HEK293 (cell line): ENCODE measurements around the gene CACNA2D3.

Experiments used
- CTCF ChIA-PET: fragments of 350-600 bp; formaldehyde crosslinking; extraction: SDS; loops from one replicate; lab custom pipeline; 2021; ENCODE audit warnings: antibody characterized with exemption; lab: Yijun Ruan, JAX
- POLR2A ChIA-PET: fragments of 300-600 bp; formaldehyde crosslinking; extraction: SDS; loops from one replicate; lab custom pipeline; 2020; ENCODE audit warnings: antibody characterized with exemption, inconsistent platforms; lab: Yijun Ruan, JAX
- H3K27ac ChIP-seq: fragments of 200-500 bp; sonication (Bioruptor generic); 2 replicates; pipeline ENCODE4 v1.5.1; 2014; ENCODE audit warnings: low read depth, low read length, control low read depth, inconsistent platforms; ENCODE audit errors: extremely low read depth
- H3K36me3 ChIP-seq, 2 experiments: fragments of 200-500 bp in 1 of 2; sonication (Bioruptor generic) in 1 of 2; 1 replicate in 1 of 2; 2 replicates in 1 of 2; pipeline ENCODE4 v1.5.1; 2014 to 2017; ENCODE audit warnings: inconsistent platforms in 2 of 2, low read length in 2 of 2; ENCODE audit not compliant: control insufficient read depth in 2 of 2, insufficient read depth in 1 of 2
- H3K4me1 ChIP-seq: fragments of 200-500 bp; sonication (Bioruptor generic); 2 replicates; pipeline ENCODE4 v1.5.1; 2014; ENCODE audit warnings: mild to moderate bottlenecking, low read length, inconsistent platforms; ENCODE audit not compliant: control insufficient read depth, insufficient read depth
- H3K4me3 ChIP-seq: 2 replicates; pipeline ENCODE4 v1.5.1; 2011; ENCODE audit warnings: low read depth, mild to moderate bottlenecking, control low read depth, low read length, moderate library complexity
- H3K9me3 ChIP-seq: fragments of 200-500 bp; sonication (Bioruptor generic); 2 replicates; pipeline ENCODE4 v1.5.1; 2014; ENCODE audit warnings: low read depth, low read length, inconsistent platforms; ENCODE audit not compliant: control insufficient read depth, insufficient read depth
- AEBP2 ChIP-seq: fragments of 450-650 bp; formaldehyde crosslinking; IDR thresholded peaks from 2 replicates; pipeline ENCODE4 v1.5.1; 2016; ENCODE audit warnings: missing biosample characterization, missing genetic modification characterization, borderline replicate concordance
- FEZF1 ChIP-seq: fragments of 450-650 bp; formaldehyde crosslinking; IDR thresholded peaks from 2 replicates; pipeline ENCODE4 v1.5.1; 2016; ENCODE audit warnings: missing biosample characterization, missing genetic modification characterization
- GLI4 ChIP-seq: fragments of 450-650 bp; formaldehyde crosslinking; IDR thresholded peaks from 2 replicates; pipeline ENCODE4 v1.5.1; 2016; ENCODE audit warnings: missing biosample characterization, missing genetic modification characterization
- HOXD13 ChIP-seq: sonication (generic); formaldehyde crosslinking; IDR thresholded peaks from 2 replicates; pipeline ENCODE4 v1.8.0; 2022; ENCODE audit warnings: missing genetic modification reagents, borderline replicate concordance
- KLF10 ChIP-seq: fragments of 450-650 bp; IDR thresholded peaks from 2 replicates; pipeline ENCODE4 v1.5.1; 2018; ENCODE audit warnings: missing biosample characterization, mild to moderate bottlenecking, missing genetic modification characterization
- KLF16 ChIP-seq: fragments of 450-650 bp; formaldehyde crosslinking; IDR thresholded peaks from 2 replicates; pipeline ENCODE4 v1.5.1; 2017; ENCODE audit warnings: missing biosample characterization, missing genetic modification characterization
- KLF8 ChIP-seq: fragments of 450-650 bp; formaldehyde crosslinking; IDR thresholded peaks from 2 replicates; pipeline ENCODE4 v1.5.1; 2016; ENCODE audit warnings: missing biosample characterization, missing genetic modification characterization
- PATZ1 ChIP-seq: fragments of 450-650 bp; formaldehyde crosslinking; IDR thresholded peaks from 2 replicates; pipeline ENCODE4 v1.5.1; 2016; ENCODE audit warnings: missing biosample characterization, missing genetic modification characterization
- PBX3 ChIP-seq: sonication (generic); formaldehyde crosslinking; IDR thresholded peaks from 2 replicates; pipeline ENCODE4 v1.8.1; 2022; ENCODE audit warnings: mild to moderate bottlenecking, moderate library complexity, missing genetic modification reagents
- PRDM4 ChIP-seq: fragments of 450-650 bp; formaldehyde crosslinking; IDR thresholded peaks from 2 replicates; pipeline ENCODE4 v1.5.1; 2017; ENCODE audit warnings: missing biosample characterization, missing genetic modification characterization
- PRDM6 ChIP-seq: fragments of 450-650 bp; formaldehyde crosslinking; IDR thresholded peaks from 2 replicates; pipeline ENCODE4 v1.5.1; 2017; ENCODE audit warnings: missing biosample characterization, missing genetic modification characterization
- WT1 ChIP-seq: fragments of 450-650 bp; formaldehyde crosslinking; IDR thresholded peaks from 2 replicates; pipeline ENCODE4 v1.5.1; 2016; ENCODE audit warnings: missing biosample characterization, missing genetic modification characterization
- ZBTB11 ChIP-seq: fragments of 450-650 bp; formaldehyde crosslinking; conservative IDR thresholded peaks from 2 replicates; pipeline ENCODE4 v1.5.1; 2016; ENCODE audit warnings: low read depth, missing biosample characterization, missing genetic modification characterization
- ZNF133 ChIP-seq: fragments of 450-650 bp; formaldehyde crosslinking; IDR thresholded peaks from 2 replicates; pipeline ENCODE4 v1.5.1; 2016; ENCODE audit warnings: missing biosample characterization, missing genetic modification characterization
- ZNF175 ChIP-seq: fragments of 450-650 bp; formaldehyde crosslinking; IDR thresholded peaks from 2 replicates; pipeline ENCODE4 v1.5.1; 2016; ENCODE audit warnings: missing biosample characterization, missing genetic modification characterization
- ZNF214 ChIP-seq: fragments of 450-650 bp; formaldehyde crosslinking; IDR thresholded peaks from 2 replicates; pipeline ENCODE4 v1.5.1; 2017; ENCODE audit warnings: missing biosample characterization, mild to moderate bottlenecking, missing genetic modification characterization, borderline replicate concordance
- ZNF26 ChIP-seq: fragments of 450-650 bp; formaldehyde crosslinking; IDR thresholded peaks from 2 replicates; pipeline ENCODE4 v1.5.1; 2016; ENCODE audit warnings: missing biosample characterization, missing genetic modification characterization
- ZNF292 ChIP-seq: fragments of 450-650 bp; formaldehyde crosslinking; IDR thresholded peaks from 2 replicates; pipeline ENCODE4 v1.5.1; 2016; ENCODE audit warnings: low read depth, missing biosample characterization, missing genetic modification characterization, borderline replicate concordance
- ZNF549 ChIP-seq: fragments of 450-650 bp; IDR thresholded peaks from 2 replicates; pipeline ENCODE4 v1.5.1; 2018; ENCODE audit warnings: missing biosample characterization, missing genetic modification characterization, mild to moderate bottlenecking, inconsistent platforms, moderate library complexity
- ZNF664 ChIP-seq: fragments of 450-650 bp; formaldehyde crosslinking; IDR thresholded peaks from 2 replicates; pipeline ENCODE4 v1.5.1; 2016; ENCODE audit warnings: missing biosample characterization, missing genetic modification characterization
- ZNF707 ChIP-seq: fragments of 450-650 bp; formaldehyde crosslinking; IDR thresholded peaks from 2 replicates; pipeline ENCODE4 v1.5.1; 2016; ENCODE audit warnings: missing biosample characterization, missing genetic modification characterization
- ZNF768 ChIP-seq: fragments of 450-650 bp; formaldehyde crosslinking; IDR thresholded peaks from 2 replicates; pipeline ENCODE4 v1.5.1; 2018; ENCODE audit warnings: missing biosample characterization, mild to moderate bottlenecking, missing genetic modification characterization
- ZXDB ChIP-seq: fragments of 450-650 bp; formaldehyde crosslinking; IDR thresholded peaks from 2 replicates; pipeline ENCODE4 v1.5.1; 2016; ENCODE audit warnings: missing biosample characterization, missing genetic modification characterization

The CACNA2D3 gene

GRCh38 chr3:54681706-54682105 is 559.4 kb downstream of the CACNA2D3 start:
- no peak for TF ChIP-seq ZBTB11
- no peak for TF ChIP-seq KLF16 (tag by site-specific recombination)
- TF ChIP-seq ZNF768 (tag by site-specific recombination), result no peak
- TF ChIP-seq PBX3 (CRISPR knock-in tag), result no peak
- no peak for TF ChIP-seq PRDM6 (tag by site-specific recombination)
- no peak for TF ChIP-seq WT1 (tag by site-specific recombination)
- TF ChIP-seq KLF10, result no peak
- TF ChIP-seq ZNF292 (tag by site-specific recombination), result no peak
- no peak for TF ChIP-seq ZNF133 (tag by site-specific recombination)
- no peak for TF ChIP-seq ZNF549 (tag by site-specific recombination)
- TF ChIP-seq HOXD13 (CRISPR knock-in tag), result no peak
- TF ChIP-seq ZNF175 (tag by site-specific recombination), result no peak
- TF ChIP-seq ZNF214 (tag by site-specific recombination), result no peak
- TF ChIP-seq GLI4 (tag by site-specific recombination), result no peak
- TF ChIP-seq ZNF707 (tag by site-specific recombination), result no peak
- no peak for TF ChIP-seq FEZF1 (tag by site-specific recombination)
- no peak for TF ChIP-seq ZNF26 (tag by site-specific recombination)
- Histone ChIP-seq H3K36me3 (no peaks in the 10 kb centered on the region), H3K9me3 (no peaks in the 10 kb centered on the region), H3K4me1 (no peaks in the 10 kb centered on the region), H3K27ac (no peak overlapping the region), H3K4me3 (no peak overlapping the region)
- CTCF ChIA-PET, result no interaction called here
- POLR2A ChIA-PET, result no interaction called here

- CTCF ChIA-PET, result no interaction called here
- Histone ChIP-seq H3K4me1 (no peaks in the 10 kb centered on the region), H3K4me3 (no peak overlapping the region), H3K9me3 (no peaks in the 10 kb centered on the region), H3K36me3 (no peaks in the 10 kb centered on the region), H3K27ac (no peak overlapping the region)
- POLR2A ChIA-PET, result no interaction called here
- TF ChIP-seq ZNF664 (tag by site-specific recombination), result no peak
- no peak for TF ChIP-seq KLF8 (tag by site-specific recombination)
- no peak for TF ChIP-seq AEBP2
- no peak for TF ChIP-seq PATZ1
- TF ChIP-seq ZXDB (tag by site-specific recombination), result no peak
- no peak for TF ChIP-seq PRDM4
Observed at GRCh38 chr3:54685213-54685612, 562.9 kb downstream of the CACNA2D3 start.
